Activated CD4-positive, CD25-positive, alpha-beta regulatory T cell (primary cell): ENCODE measurements around the gene DAPK2.

ENCODE experiments used
- DNase-seq, 4 experiments: peaks; one replicate each; lab custom pipeline; 2025; lab: John Stamatoyannopoulos, UW

Gene DAPK2

DNA sequence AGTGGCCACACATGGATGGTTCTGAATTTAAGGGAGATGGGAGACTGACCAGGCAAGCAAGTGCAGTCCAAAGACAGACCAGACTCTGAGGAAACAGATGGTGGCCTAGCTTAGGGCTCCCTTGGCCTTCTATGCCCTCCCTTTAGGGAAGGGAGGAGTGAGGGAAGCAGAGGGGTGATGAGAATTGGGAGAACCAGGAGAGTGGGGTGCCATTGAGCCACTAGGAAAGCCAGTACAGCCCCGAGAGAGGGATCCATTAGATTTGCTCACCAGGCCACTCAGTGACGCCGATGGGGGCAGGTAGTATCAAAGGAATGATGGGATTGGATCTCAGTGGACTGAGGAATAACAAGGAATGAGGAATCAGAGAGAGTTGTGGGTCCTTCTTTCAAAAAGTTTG is 182.1 kb downstream of the DAPK2 start:
- no peak for DNase-seq

DNA sequence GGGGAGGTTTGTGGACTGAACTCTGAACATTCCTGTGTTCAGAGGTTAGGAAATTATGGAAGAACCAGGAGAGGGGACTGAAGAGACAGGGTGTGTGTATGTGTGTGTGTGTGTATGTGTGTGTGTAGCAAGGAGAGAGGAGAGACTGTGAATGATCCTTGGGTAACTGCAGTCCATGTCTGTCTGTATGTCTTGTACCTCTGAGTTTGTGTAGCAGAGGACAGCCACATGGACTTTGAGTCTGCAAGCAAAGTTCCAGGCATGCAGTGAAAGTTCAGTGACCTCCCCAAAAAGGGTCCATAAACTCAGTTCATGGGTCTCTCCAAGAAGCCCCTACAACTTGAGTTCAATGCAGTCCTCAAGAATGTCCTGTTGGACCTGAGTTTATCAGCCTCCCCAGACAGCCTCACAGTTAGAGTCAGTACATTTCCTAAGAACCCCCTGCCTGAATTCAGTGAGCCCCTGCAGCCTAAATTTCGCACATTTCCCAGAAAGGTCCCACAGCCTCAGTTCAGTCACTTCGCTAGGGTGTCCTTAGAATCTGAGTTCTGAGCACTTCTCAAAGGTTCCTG is 184.3 kb downstream of the DAPK2 start:
- no peak for DNase-seq

DNA sequence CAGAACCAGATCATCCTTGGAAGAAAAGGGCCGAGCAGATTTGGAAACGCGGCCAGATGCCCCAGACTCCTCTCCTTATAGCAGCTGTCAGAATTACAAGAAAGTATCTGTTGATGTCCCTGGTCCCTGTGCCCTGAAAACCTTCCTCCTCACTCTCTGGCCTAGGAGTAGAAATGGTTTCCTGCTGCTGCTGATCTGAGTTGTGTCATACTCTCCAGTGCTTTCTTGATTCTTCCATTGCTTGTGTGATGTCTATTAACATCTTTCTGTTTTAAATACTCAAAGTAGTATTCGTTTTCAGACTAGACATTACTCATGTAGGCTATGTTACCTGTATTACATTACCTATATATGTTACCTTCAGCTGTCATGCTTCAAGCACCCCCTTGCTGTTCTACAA is 185.7 kb downstream of the DAPK2 start:
- DNase-seq = no peak

DNA sequence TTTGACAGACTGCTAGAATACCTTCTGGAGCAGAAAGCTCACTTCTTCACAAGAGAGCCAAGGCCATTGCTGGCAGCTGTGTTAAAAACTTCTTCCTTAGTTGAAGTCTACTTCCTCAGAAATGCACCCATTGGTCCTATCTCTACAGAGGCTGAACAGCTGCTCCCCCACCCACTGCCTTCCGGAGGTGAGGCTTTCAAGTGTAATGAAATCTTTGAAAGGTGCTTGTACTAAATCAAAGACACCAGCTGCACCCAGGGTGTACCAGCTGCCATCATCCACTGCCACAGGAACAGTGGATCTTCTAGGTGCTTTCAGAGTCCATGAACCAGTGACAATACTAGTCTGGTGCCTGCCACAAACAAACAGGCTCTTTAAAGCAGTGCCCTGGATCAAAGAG is 186.1 kb downstream of the DAPK2 start:
- peak in 2 of 4 experiments; percentile 28 to 49 for DNase-seq

DNA sequence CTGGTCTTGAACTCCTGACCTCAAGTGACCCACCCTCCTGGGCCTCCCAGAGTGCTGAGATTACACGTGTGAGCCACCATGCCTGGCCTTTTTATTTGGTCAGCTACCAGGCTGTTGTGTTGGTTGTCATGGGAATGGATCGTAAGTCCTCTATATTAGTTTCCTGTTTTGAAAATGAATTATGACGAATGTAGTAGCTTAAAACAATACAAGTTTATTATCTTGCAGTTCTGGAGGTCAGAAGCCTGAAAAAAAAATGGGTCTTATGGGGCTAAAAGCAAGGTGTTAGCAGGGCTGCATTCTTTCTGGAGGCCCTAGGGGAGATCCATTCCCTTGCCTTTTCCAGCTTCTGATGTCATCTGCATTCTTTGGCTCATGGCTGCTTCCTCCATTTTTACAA is 187.4 kb downstream of the DAPK2 start:
- DNase-seq = no peak

DNA sequence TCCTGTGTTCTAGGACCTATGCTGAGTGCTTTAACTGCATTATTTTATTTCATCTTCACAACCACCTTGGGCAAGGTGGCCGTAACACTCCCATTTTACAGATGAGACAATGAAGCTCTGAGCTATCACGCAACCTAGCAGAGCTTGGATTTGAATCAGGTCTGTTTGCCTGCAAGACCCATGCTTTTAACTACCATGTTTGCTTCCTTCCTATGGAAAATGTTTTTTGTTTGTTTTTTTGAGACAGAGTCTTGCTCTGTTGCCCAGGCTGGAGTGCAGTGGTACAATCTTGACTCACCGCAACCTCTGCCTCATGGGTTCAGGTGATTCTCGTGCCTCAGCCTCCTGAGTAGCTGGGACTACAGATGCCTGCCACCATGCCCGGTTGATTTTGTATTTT is 187.8 kb downstream of the DAPK2 start:
- DNase-seq = no peak

DNA sequence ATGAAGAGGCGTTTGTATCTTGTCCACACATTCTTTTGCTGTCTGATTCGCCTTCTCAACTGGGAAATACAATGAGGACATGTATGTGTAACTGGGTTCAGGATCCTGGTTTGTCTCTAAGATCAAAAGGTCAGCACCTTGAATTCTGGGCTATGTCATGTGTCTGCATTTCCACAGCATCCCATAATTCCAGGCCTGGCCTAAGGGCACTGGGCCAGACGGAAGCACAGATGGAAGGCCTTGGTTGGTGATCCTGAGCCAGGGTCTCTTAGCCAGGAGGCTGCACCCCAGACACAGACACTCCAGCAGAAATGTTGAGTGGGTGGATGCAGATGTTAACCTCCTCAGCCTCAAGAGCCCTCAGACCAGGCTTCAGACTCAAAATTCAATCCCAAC is 188.8 kb downstream of the DAPK2 start:
- DNase-seq = no peak
